Osteocyte (in vitro differentiated cells): Measurements from ENCODE around the gene OR51D1. TPM values are rescaled to one million over a fixed set of nuclear protein-coding genes. Genes with fewer than 3 reads are reported as not detected.
A peak's percentile ranks its signal among the peaks of the same experiment; 100 is the strongest.

Experiments
- DNase-seq: peaks from one replicate; pipeline ENCODE4 v3.0.0; 2021; ENCODE audit warnings: mixed read lengths; ENCODE audit not compliant: unreplicated experiment; ENCODE audit errors: extremely low spot score
- H3K27ac Mint-ChIP-seq: one replicate; pipeline ENCODE4 v1.8.0; 2021; ENCODE audit warnings: mild to moderate bottlenecking, mixed read lengths; ENCODE audit not compliant: unreplicated experiment
- H3K27me3 Mint-ChIP-seq: one replicate; pipeline ENCODE4 v1.8.0; 2021; ENCODE audit warnings: mixed read lengths; ENCODE audit not compliant: unreplicated experiment
- H3K36me3 Mint-ChIP-seq: one replicate; pipeline ENCODE4 v1.8.0; 2021; ENCODE audit warnings: mixed read lengths; ENCODE audit not compliant: unreplicated experiment
- H3K4me1 Mint-ChIP-seq: one replicate; pipeline ENCODE4 v1.8.0; 2021; ENCODE audit warnings: mixed read lengths; ENCODE audit not compliant: unreplicated experiment
- H3K4me3 Mint-ChIP-seq: one replicate; pipeline ENCODE4 v1.8.0; 2021; ENCODE audit warnings: mild to moderate bottlenecking, moderate library complexity, mixed read lengths; ENCODE audit not compliant: unreplicated experiment
- H3K9me3 Mint-ChIP-seq: one replicate; pipeline ENCODE4 v1.8.0; 2021; ENCODE audit warnings: mixed read lengths; ENCODE audit not compliant: unreplicated experiment
- total RNA-seq: library from RNA; stranded (reverse); gene quantifications from 2 replicates; pipeline ENCODE4 v1.2.1, GENCODE V29; 2021
- TF ChIP-seq, protein P1 (sequence below): fragments of 200-600 bp; sonication (generic); IDR thresholded peaks from 2 replicates; pipeline ENCODE4 v1.5.0; 2021; ENCODE audit warnings: antibody characterized with exemption, mild to moderate bottlenecking, moderate library complexity

OR51D1 gene
- total RNA-seq, 1 donor from 2014 or later: not detected

DNA sequence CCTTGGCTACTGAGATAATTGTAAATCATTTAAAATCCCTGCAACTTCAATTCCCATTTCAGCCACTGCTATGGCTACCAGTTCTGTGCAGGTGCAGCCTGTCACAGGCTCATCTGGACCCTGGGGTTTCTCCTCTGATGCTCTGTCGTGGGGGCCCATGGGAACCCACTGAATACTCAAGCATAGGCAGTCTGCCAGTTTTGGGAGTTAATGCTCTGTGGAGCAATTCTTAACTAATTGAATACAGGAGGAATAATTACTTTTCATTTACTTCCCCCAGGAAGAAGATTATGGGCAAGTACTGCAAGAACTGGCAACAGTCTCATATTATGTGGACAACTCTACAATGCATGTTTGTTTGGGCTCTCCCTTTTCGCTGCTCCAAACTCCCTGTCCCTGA lies 34.5 kb downstream of the OR51D1 start:
- Mint-ChIP-seq H3K27ac (peak overlapping the region; percentile 96), H3K36me3 (no peaks in the 10 kb centered on the region), H3K4me3 (no peak overlapping the region), H3K27me3 (no peaks in the 10 kb centered on the region), H3K9me3 (no peaks in the 10 kb centered on the region), H3K4me1 (peaks cover 48% of the 10 kb centered on the region)
- TF ChIP-seq, protein P1, sequence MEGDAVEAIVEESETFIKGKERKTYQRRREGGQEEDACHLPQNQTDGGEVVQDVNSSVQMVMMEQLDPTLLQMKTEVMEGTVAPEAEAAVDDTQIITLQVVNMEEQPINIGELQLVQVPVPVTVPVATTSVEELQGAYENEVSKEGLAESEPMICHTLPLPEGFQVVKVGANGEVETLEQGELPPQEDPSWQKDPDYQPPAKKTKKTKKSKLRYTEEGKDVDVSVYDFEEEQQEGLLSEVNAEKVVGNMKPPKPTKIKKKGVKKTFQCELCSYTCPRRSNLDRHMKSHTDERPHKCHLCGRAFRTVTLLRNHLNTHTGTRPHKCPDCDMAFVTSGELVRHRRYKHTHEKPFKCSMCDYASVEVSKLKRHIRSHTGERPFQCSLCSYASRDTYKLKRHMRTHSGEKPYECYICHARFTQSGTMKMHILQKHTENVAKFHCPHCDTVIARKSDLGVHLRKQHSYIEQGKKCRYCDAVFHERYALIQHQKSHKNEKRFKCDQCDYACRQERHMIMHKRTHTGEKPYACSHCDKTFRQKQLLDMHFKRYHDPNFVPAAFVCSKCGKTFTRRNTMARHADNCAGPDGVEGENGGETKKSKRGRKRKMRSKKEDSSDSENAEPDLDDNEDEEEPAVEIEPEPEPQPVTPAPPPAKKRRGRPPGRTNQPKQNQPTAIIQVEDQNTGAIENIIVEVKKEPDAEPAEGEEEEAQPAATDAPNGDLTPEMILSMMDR: no peak
- no peak for DNase-seq

DNA sequence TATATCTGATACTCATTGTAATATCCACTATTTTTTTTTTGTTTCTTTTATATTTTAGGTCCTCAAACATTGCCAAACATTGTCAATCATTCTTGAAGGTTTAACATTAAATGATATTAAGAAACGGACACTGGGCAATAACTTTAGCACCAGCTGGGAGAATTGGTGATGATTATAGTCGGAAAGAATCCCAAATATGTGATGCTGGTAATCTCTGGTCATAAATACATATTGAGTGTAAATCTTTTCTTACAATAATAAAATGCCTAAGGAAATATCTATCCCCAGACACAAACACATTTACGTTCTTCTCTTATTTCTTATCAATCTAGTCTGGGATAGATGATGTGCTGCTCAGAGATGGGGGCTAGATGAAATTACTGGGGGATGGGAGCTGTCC lies 35.2 kb downstream of the OR51D1 start:
- Mint-ChIP-seq H3K9me3 (no peaks in the 10 kb centered on the region), H3K27ac (peak overlapping the region; percentile 96), H3K36me3 (no peaks in the 10 kb centered on the region), H3K4me3 (no peak overlapping the region), H3K27me3 (no peaks in the 10 kb centered on the region), H3K4me1 (peaks cover 48% of the 10 kb centered on the region)
- no peak for DNase-seq
- TF ChIP-seq, protein P1: no peak

DNA sequence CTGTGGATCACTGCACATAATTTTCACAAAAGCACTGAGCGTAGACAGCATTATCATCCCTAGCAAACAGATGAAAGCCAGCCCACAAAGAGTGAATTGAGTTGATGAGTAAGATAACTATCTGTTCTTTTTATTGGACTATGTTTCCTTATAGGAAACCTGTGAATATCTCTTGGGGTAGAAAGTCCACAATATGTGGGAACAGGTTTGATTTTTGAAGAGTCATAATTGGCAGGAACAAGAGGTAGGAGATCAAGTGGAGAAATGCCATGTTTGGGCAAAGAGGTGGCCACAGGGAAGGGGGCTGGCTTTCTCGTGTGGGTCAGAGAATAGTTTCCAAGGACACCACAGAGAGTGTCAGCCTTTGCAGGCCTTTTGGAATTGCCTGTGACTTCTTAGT lies 36.5 kb downstream of the OR51D1 start:
- H3K36me3 Mint-ChIP-seq: no peaks in the 10 kb centered on the region
- no peaks in the 10 kb centered on the region for H3K9me3 Mint-ChIP-seq
- TF ChIP-seq, protein P1: no peak
- H3K4me3 Mint-ChIP-seq: no peak overlapping the region
- peaks cover 48% of the 10 kb centered on the region for H3K4me1 Mint-ChIP-seq
- peak overlapping the region; percentile 96 for H3K27ac Mint-ChIP-seq
- no peaks in the 10 kb centered on the region for H3K27me3 Mint-ChIP-seq
- DNase-seq: no peak

DNA sequence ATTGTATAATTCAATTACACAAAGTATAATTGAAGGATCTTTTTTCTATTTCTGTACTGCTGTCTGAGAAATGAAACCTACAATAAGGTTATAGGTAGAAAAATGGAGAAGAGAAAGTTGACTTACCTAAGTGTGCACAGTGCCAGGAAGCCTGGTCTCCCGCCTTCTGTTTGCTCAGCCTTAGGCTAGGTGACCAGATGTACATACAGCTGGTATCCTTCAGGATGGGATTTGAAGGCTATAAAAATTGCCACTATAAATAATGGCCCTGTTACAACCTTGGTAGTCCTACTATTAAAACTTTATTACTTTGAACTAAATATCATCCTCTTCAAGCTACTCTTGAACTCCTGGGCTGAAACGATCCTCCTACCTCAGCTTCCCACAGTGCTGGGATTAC lies 40.7 kb downstream of the OR51D1 start:
- TF ChIP-seq, protein P1: no peak
- Mint-ChIP-seq H3K27me3 (no peaks in the 10 kb centered on the region), H3K4me3 (no peak overlapping the region), H3K9me3 (no peaks in the 10 kb centered on the region), H3K27ac (no peak overlapping the region), H3K36me3 (no peaks in the 10 kb centered on the region), H3K4me1 (peaks cover 25% of the 10 kb centered on the region)
- DNase-seq: no peak

DNA sequence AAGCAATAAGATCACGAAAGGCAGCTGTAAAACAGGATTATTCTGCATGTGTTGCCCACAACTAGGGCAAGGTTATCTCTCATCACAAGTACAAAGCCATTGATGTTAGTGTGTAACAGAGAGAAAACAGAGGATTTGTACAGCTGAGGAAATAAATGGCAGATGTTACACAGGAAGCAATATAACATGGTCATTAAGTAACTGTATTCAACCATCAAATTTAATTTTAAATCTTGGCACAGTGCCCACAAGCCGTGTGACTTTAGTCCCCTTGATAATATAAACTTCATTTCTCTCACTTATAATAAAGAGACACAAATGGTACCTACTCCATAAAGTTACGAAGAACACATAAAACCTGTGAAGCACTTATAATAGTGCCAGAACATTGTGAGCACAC lies 43.1 kb downstream of the OR51D1 start:
- TF ChIP-seq, protein P1: no peak
- Mint-ChIP-seq H3K27me3 (no peaks in the 10 kb centered on the region), H3K36me3 (no peaks in the 10 kb centered on the region), H3K4me1 (peaks cover 26% of the 10 kb centered on the region), H3K9me3 (no peaks in the 10 kb centered on the region), H3K27ac (no peak overlapping the region), H3K4me3 (no peak overlapping the region)
- no peak for DNase-seq
